Measurements from ENCODE around the gene PCLO.

The PCLO gene

DNA sequence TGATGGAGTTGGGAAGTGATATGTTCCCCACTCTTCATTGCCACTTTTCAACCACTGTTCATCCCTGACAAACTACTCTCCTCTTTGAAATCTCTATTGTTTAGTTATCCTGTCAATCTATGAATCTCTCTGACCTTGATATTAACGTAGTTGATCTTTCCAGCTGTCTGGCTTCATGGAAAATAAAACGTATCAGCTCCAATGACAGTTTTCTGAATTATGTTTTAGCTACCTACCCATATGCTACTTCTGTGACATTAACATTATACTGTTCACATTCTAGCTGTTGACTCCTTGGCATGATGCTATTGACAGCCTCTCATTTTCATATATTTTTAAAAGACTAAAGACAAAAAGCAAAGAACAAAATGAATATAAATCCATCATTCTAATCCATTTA is 53.3 kb downstream of the PCLO start:
- Histone ChIP-seq H3K4me1 (ENCODE audit: control insufficient read depth, low read depth, low read length) (no peaks in the 10 kb centered on the region), H3K79me1 (ENCODE audit: low read length) (no peaks in the 10 kb centered on the region), H2BK15ac (replicated peaks; ENCODE audit: low read depth) (no peak overlapping the region), H3K4me2 (ENCODE audit: low read length) (no peak overlapping the region), H2AK5ac (ENCODE audit: low read length) (no peak overlapping the region), H3K36me3 (ENCODE audit: control insufficient read depth, insufficient read depth, low read length) (no peaks in the 10 kb centered on the region), H3K4me3 (ENCODE audit: low read length) (no peak overlapping the region), H4K5ac (ENCODE audit: low read length) (no peak overlapping the region), H3K56ac (ENCODE audit: low read length) (no peak overlapping the region), H3K4ac (ENCODE audit: low read depth, low read length) (no peak overlapping the region), H3K9ac (ENCODE audit: low read length) (no peak overlapping the region), H3K23ac (ENCODE audit: low read length) (no peak overlapping the region), H3K79me2 (ENCODE audit: control insufficient read depth, insufficient read depth, low read length) (no peaks in the 10 kb centered on the region), H3K27me3 (ENCODE audit: insufficient read depth, low read length, poor library complexity) (no peaks in the 10 kb centered on the region), H3K18ac (ENCODE audit: low read length) (no peak overlapping the region), H2BK120ac (ENCODE audit: low read depth, low read length) (no peak overlapping the region), H3K27ac (ENCODE audit: low read depth, low read length) (no peak overlapping the region), H4K8ac (ENCODE audit: low read depth, low read length) (no peak overlapping the region), H2BK5ac (ENCODE audit: low read length) (no peak overlapping the region)
- DNase-seq = no peak
- WGBS (ENCODE audit: extremely low coverage, insufficient coverage, low lambda C conversion rate) = no CpG with 5 or more reads among the region's 2 CpGs

DNA sequence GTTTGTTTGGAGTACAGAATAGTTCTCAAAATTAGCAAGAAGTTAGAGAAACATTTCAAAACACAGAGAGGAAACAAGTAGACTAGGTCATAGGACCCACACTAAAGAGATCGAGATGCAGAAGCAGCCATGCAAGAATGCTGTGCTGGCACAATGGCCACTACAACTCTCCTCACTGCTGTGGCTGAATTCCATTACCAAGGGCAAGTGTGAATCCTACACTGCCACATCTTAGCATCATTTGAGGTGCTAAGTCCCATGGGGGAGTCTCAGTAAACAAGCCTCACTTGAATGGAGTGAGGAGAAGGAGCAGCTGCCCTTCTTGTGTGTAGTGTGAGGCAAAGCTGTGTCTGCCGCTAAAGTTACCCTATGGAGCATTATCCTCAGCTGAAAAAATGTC is 56.7 kb downstream of the PCLO start:
- H2BK120ac ChIP-seq (ENCODE audit: low read depth, low read length) = no peak overlapping the region
- no peak overlapping the region for H2BK5ac ChIP-seq (ENCODE audit: low read length)
- no CpG with 5 or more reads among the region's 2 CpGs for WGBS (ENCODE audit: extremely low coverage, insufficient coverage, low lambda C conversion rate)

DNA sequence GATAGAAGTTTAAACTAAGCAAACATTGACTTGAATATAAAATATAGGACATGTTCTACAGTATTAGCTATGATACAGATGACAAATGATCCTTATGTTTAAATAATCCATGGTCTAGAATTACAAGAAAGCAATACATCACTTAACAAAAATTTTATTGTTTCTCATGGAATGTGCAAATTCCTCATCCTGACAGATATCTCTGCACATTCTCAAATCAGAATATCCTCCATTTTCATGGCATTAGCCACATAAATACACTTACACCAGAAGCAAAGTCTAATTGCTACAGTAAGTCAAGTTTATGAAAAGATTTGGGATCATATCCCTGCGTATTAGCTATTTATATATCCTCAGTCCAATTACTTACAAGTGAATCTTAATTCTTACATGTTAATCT is 57.6 kb downstream of the PCLO start:
- Histone ChIP-seq H4K5ac (ENCODE audit: low read length) (no peak overlapping the region), H2BK120ac (ENCODE audit: low read depth, low read length) (no peak overlapping the region), H3K79me2 (ENCODE audit: control insufficient read depth, insufficient read depth, low read length) (no peaks in the 10 kb centered on the region), H2BK5ac (ENCODE audit: low read length) (no peak overlapping the region), H3K23ac (ENCODE audit: low read length) (no peak overlapping the region), H3K4me3 (ENCODE audit: low read length) (no peak overlapping the region), H2AK5ac (ENCODE audit: low read length) (no peak overlapping the region), H3K56ac (ENCODE audit: low read length) (no peak overlapping the region), H4K8ac (ENCODE audit: low read depth, low read length) (no peak overlapping the region), H3K4ac (ENCODE audit: low read depth, low read length) (no peak overlapping the region), H3K27me3 (ENCODE audit: insufficient read depth, low read length, poor library complexity) (no peaks in the 10 kb centered on the region), H3K79me1 (ENCODE audit: low read length) (no peaks in the 10 kb centered on the region), H3K4me1 (ENCODE audit: control insufficient read depth, low read depth, low read length) (no peaks in the 10 kb centered on the region), H2BK15ac (replicated peaks; ENCODE audit: low read depth) (no peak overlapping the region), H3K36me3 (ENCODE audit: control insufficient read depth, insufficient read depth, low read length) (no peaks in the 10 kb centered on the region), H3K9ac (ENCODE audit: low read length) (no peak overlapping the region), H3K4me2 (ENCODE audit: low read length) (no peak overlapping the region), H3K18ac (ENCODE audit: low read length) (no peak overlapping the region), H3K27ac (ENCODE audit: low read depth, low read length) (no peak overlapping the region)
- no CpG with 5 or more reads among the region's 1 CpG for WGBS (ENCODE audit: extremely low coverage, insufficient coverage, low lambda C conversion rate)
- DNase-seq = no peak

More for the DNA sequence above, 56.7 kb downstream of the PCLO start:
- H3K56ac ChIP-seq (ENCODE audit: low read length) = no peak overlapping the region
- H2BK15ac ChIP-seq (replicated peaks; ENCODE audit: low read depth) = no peak overlapping the region
- no peak overlapping the region for H3K9ac ChIP-seq (ENCODE audit: low read length)
- no peaks in the 10 kb centered on the region for H3K27me3 ChIP-seq (ENCODE audit: insufficient read depth, low read length, poor library complexity)
- no peak overlapping the region for H3K4me2 ChIP-seq (ENCODE audit: low read length)
- no peaks in the 10 kb centered on the region for H3K79me2 ChIP-seq (ENCODE audit: control insufficient read depth, insufficient read depth, low read length)
- no peaks in the 10 kb centered on the region for H3K4me1 ChIP-seq (ENCODE audit: control insufficient read depth, low read depth, low read length)
- no peak overlapping the region for H3K27ac ChIP-seq (ENCODE audit: low read depth, low read length)
- no peak overlapping the region for H3K4me3 ChIP-seq (ENCODE audit: low read length)
- peak; percentile 67 for DNase-seq
- no peaks in the 10 kb centered on the region for H3K36me3 ChIP-seq (ENCODE audit: control insufficient read depth, insufficient read depth, low read length)
- H3K18ac ChIP-seq (ENCODE audit: low read length) = no peak overlapping the region
- no peak overlapping the region for H4K8ac ChIP-seq (ENCODE audit: low read depth, low read length)
- no peaks in the 10 kb centered on the region for H3K79me1 ChIP-seq (ENCODE audit: low read length)
- H2AK5ac ChIP-seq (ENCODE audit: low read length) = no peak overlapping the region
- no peak overlapping the region for H3K4ac ChIP-seq (ENCODE audit: low read depth, low read length)
- no peak overlapping the region for H4K5ac ChIP-seq (ENCODE audit: low read length)
- H3K23ac ChIP-seq (ENCODE audit: low read length) = no peak overlapping the region

DNA sequence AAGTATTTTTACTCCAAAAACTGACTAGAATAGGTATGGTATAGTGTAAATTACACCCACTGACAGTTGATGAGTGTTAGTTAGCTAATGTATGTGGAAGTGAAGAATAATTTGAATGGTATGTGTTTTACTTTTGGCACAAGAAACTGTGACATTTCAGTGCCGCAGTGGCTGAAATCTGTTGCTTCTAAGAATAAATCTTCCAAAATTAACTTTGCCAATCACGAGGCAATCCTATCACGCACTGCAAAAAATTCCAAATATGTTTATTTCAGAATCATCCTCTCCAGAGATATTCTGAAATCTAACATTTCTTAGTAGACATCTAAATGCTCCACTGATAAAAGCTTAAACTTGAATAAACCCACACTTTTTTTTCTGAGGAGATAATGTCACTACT is 61.2 kb downstream of the PCLO start:
- no peak overlapping the region for H3K56ac ChIP-seq (ENCODE audit: low read length)
- H3K27ac ChIP-seq (ENCODE audit: low read depth, low read length) = no peak overlapping the region
- no peak overlapping the region for H3K9ac ChIP-seq (ENCODE audit: low read length)
- H2BK5ac ChIP-seq (ENCODE audit: low read length) = no peak overlapping the region
- no peaks in the 10 kb centered on the region for H3K4me1 ChIP-seq (ENCODE audit: control insufficient read depth, low read depth, low read length)
- H3K4me3 ChIP-seq (ENCODE audit: low read length) = no peak overlapping the region
- H2AK5ac ChIP-seq (ENCODE audit: low read length) = no peak overlapping the region
- no peak overlapping the region for H3K18ac ChIP-seq (ENCODE audit: low read length)
- no peaks in the 10 kb centered on the region for H3K79me2 ChIP-seq (ENCODE audit: control insufficient read depth, insufficient read depth, low read length)
- no peak overlapping the region for H3K4me2 ChIP-seq (ENCODE audit: low read length)
- no peaks in the 10 kb centered on the region for H3K27me3 ChIP-seq (ENCODE audit: insufficient read depth, low read length, poor library complexity)
- no peaks in the 10 kb centered on the region for H3K79me1 ChIP-seq (ENCODE audit: low read length)
- DNase-seq = no peak
- H2BK15ac ChIP-seq (replicated peaks; ENCODE audit: low read depth) = no peak overlapping the region
- H4K5ac ChIP-seq (ENCODE audit: low read length) = no peak overlapping the region
- H4K8ac ChIP-seq (ENCODE audit: low read depth, low read length) = no peak overlapping the region
- no CpG with 5 or more reads among the region's 3 CpGs for WGBS (ENCODE audit: extremely low coverage, insufficient coverage, low lambda C conversion rate)
- no peaks in the 10 kb centered on the region for H3K36me3 ChIP-seq (ENCODE audit: control insufficient read depth, insufficient read depth, low read length)
- H3K23ac ChIP-seq (ENCODE audit: low read length) = no peak overlapping the region
- H2BK120ac ChIP-seq (ENCODE audit: low read depth, low read length) = no peak overlapping the region
- H3K4ac ChIP-seq (ENCODE audit: low read depth, low read length) = no peak overlapping the region

DNA sequence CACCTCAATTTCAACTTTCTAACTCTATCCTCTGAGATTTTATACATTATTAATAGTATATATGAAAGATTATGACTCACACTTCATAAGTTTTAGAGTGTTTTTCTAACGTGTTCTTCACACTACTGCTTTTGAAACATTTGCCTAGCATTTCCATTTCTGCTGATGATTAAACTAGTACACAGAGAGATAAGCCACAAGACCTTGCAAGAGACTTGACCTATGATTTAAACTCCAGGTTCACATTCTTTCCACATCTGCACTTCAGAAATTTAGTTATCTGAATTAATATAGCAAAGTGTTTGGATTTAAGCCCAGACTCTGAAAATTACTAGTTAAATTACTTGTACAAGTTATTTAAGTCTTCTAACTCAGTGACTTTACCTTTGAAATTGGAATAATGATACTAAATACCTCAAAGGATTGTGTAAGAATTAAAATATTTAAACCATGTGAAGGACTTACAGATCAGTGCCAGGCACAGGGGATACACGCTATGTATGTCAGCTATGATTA is 66.6 kb downstream of the PCLO start:
- Histone ChIP-seq H2BK15ac (replicated peaks; ENCODE audit: low read depth) (no peak overlapping the region), H3K23ac (ENCODE audit: low read length) (no peak overlapping the region), H2BK120ac (ENCODE audit: low read depth, low read length) (no peak overlapping the region), H3K4me3 (ENCODE audit: low read length) (no peak overlapping the region), H2BK5ac (ENCODE audit: low read length) (no peak overlapping the region), H3K36me3 (ENCODE audit: control insufficient read depth, insufficient read depth, low read length) (no peaks in the 10 kb centered on the region), H3K79me2 (ENCODE audit: control insufficient read depth, insufficient read depth, low read length) (no peaks in the 10 kb centered on the region), H3K79me1 (ENCODE audit: low read length) (no peaks in the 10 kb centered on the region), H3K27me3 (ENCODE audit: insufficient read depth, low read length, poor library complexity) (no peaks in the 10 kb centered on the region), H3K18ac (ENCODE audit: low read length) (no peak overlapping the region), H3K27ac (ENCODE audit: low read depth, low read length) (no peak overlapping the region), H3K4ac (ENCODE audit: low read depth, low read length) (no peak overlapping the region), H3K4me1 (ENCODE audit: control insufficient read depth, low read depth, low read length) (no peaks in the 10 kb centered on the region), H4K5ac (ENCODE audit: low read length) (no peak overlapping the region), H4K8ac (ENCODE audit: low read depth, low read length) (no peak overlapping the region), H2AK5ac (ENCODE audit: low read length) (no peak overlapping the region), H3K9ac (ENCODE audit: low read length) (no peak overlapping the region), H3K56ac (ENCODE audit: low read length) (no peak overlapping the region), H3K4me2 (ENCODE audit: low read length) (no peak overlapping the region)
- WGBS (ENCODE audit: extremely low coverage, insufficient coverage, low lambda C conversion rate) = no CpG with 5 or more reads among the region's 2 CpGs
- no peak for DNase-seq

DNA sequence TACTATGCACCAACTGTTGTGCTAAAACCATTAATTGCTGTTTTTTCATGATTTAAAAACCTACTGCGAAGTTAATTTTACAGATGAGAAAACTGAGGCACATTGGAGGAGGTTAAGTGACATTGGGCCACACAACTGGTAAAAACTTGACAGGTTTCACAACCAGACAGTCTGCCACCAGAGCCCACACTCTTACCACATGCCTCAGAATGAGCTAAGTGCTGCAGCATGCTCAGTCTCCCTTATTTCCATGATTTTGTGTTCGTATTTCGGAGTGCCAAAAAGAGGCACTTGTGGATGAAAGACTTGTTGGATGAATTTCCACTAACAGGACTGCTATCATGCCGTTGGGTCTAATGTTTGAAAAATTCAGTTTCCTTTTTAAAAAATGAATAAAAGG is 77.4 kb downstream of the PCLO start:
- H4K8ac ChIP-seq (ENCODE audit: low read depth, low read length) = no peak overlapping the region
- no peaks in the 10 kb centered on the region for H3K79me1 ChIP-seq (ENCODE audit: low read length)
- no peak overlapping the region for H2AK5ac ChIP-seq (ENCODE audit: low read length)
- H3K23ac ChIP-seq (ENCODE audit: low read length) = no peak overlapping the region
- H3K36me3 ChIP-seq (ENCODE audit: control insufficient read depth, insufficient read depth, low read length) = no peaks in the 10 kb centered on the region
- no peak overlapping the region for H3K4me3 ChIP-seq (ENCODE audit: low read length)
- H4K5ac ChIP-seq (ENCODE audit: low read length) = no peak overlapping the region
- H3K4ac ChIP-seq (ENCODE audit: low read depth, low read length) = no peak overlapping the region
- no CpG with 5 or more reads among the region's 4 CpGs for WGBS (ENCODE audit: extremely low coverage, insufficient coverage, low lambda C conversion rate)
- H3K4me1 ChIP-seq (ENCODE audit: control insufficient read depth, low read depth, low read length) = no peaks in the 10 kb centered on the region
- H3K27ac ChIP-seq (ENCODE audit: low read depth, low read length) = no peak overlapping the region
- no peak for DNase-seq
- H3K9ac ChIP-seq (ENCODE audit: low read length) = no peak overlapping the region
- no peak overlapping the region for H3K18ac ChIP-seq (ENCODE audit: low read length)
- no peaks in the 10 kb centered on the region for H3K27me3 ChIP-seq (ENCODE audit: insufficient read depth, low read length, poor library complexity)
- no peak overlapping the region for H2BK120ac ChIP-seq (ENCODE audit: low read depth, low read length)
- no peak overlapping the region for H2BK15ac ChIP-seq (replicated peaks; ENCODE audit: low read depth)
- H2BK5ac ChIP-seq (ENCODE audit: low read length) = no peak overlapping the region
- H3K4me2 ChIP-seq (ENCODE audit: low read length) = no peak overlapping the region
- H3K79me2 ChIP-seq (ENCODE audit: control insufficient read depth, insufficient read depth, low read length) = no peaks in the 10 kb centered on the region
- H3K56ac ChIP-seq (ENCODE audit: low read length) = no peak overlapping the region

All from mesendoderm (in vitro differentiated cells).